HG02840 (cell line): Measurements from ENCODE around the gene MFSD6.
"Not testable (repeated sequence)": the region's sequence is repeated elsewhere in the genome, so short reads cannot be mapped to it uniquely, and the experiment has no call there.

ENCODE experiments used
- ATAC-seq: cut with Tn5 transposase; IDR thresholded peaks from one replicate; pipeline ENCODE4 v1.9.1; 2021; ENCODE audit warnings: mild to moderate bottlenecking, moderate library complexity, moderate number of reproducible peaks; ENCODE audit not compliant: unreplicated experiment, low FRiP score

Gene MFSD6

GRCh38 chr2:190404487-190404886 is 3.7 kb upstream of the MFSD6 start:
- ATAC-seq, result no peak

- ATAC-seq, result no peak
Measured at GRCh38 chr2:190405070-190405469, 3.1 kb upstream of the MFSD6 start.

- no peak for ATAC-seq
Measured at GRCh38 chr2:190405995-190406394, 2.2 kb upstream of the MFSD6 start.

- ATAC-seq, result no peak
Measured at GRCh38 chr2:190406805-190407204, 1.4 kb upstream of the MFSD6 start.

GRCh38 chr2:190407246-190407661 is 901 bp upstream of the MFSD6 start:
- ATAC-seq, result no peak

GRCh38 chr2:190408538-190409271 is 550 bp downstream of the MFSD6 start:
- peak; percentile 54 for ATAC-seq

- ATAC-seq, result no peak
Measured at GRCh38 chr2:190409616-190410015, 1.5 kb downstream of the MFSD6 start.

GRCh38 chr2:190410166-190410565 is 2.0 kb downstream of the MFSD6 start:
- ATAC-seq, result no peak

GRCh38 chr2:190412966-190413365 is 4.8 kb downstream of the MFSD6 start:
- ATAC-seq, result no peak

- ATAC-seq, result no peak
Measured at GRCh38 chr2:190413421-190413820, 5.3 kb downstream of the MFSD6 start.

- no peak for ATAC-seq
Measured at GRCh38 chr2:190415251-190415650, 7.1 kb downstream of the MFSD6 start.

- ATAC-seq, result no peak
Measured at GRCh38 chr2:190415794-190416775, 7.9 kb downstream of the MFSD6 start.

- ATAC-seq, result no peak
Measured at GRCh38 chr2:190417045-190417842, 9.1 kb downstream of the MFSD6 start.

GRCh38 chr2:190418727-190419126 is 10.6 kb downstream of the MFSD6 start:
- ATAC-seq, result no peak

GRCh38 chr2:190420801-190421200 is 12.6 kb downstream of the MFSD6 start:
- no peak for ATAC-seq

- no peak for ATAC-seq
Measured at GRCh38 chr2:190425221-190425866, 17.2 kb downstream of the MFSD6 start.

- no peak for ATAC-seq
Measured at GRCh38 chr2:190425883-190426658, 17.9 kb downstream of the MFSD6 start.

- not testable (repeated sequence) for ATAC-seq
Measured at GRCh38 chr2:190430866-190431265, 22.7 kb downstream of the MFSD6 start.

GRCh38 chr2:190431907-190432306 is 23.8 kb downstream of the MFSD6 start:
- no peak for ATAC-seq
